GM19043 (cell line): ENCODE measurements around the gene PRKAG3.

ENCODE experiments used
- ATAC-seq: cut with Tn5 transposase; IDR thresholded peaks from one replicate; pipeline ENCODE4 v1.9.1; 2021; ENCODE audit warnings: low read depth; ENCODE audit not compliant: unreplicated experiment

Gene PRKAG3

DNA sequence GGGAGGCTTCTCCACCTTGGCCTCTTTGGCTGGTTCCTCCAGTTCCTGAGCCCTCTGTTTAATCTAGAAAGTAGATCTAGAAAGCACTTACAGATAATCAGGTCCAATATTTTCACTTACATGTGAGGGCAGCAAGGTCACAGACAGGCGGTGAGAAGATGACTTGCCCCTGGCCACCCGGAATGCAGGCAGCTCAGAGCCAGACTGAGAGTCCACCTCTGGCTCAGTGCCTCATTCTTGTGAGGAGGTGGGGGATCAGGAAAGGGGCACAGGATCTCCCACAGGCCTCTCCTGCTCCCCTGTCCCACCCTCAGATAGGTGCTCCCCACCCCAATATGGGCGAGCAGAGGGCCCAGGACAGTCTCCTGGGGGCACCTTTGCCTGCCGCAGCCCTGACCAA is 33.8 kb upstream of the PRKAG3 start:
- no peak for ATAC-seq

DNA sequence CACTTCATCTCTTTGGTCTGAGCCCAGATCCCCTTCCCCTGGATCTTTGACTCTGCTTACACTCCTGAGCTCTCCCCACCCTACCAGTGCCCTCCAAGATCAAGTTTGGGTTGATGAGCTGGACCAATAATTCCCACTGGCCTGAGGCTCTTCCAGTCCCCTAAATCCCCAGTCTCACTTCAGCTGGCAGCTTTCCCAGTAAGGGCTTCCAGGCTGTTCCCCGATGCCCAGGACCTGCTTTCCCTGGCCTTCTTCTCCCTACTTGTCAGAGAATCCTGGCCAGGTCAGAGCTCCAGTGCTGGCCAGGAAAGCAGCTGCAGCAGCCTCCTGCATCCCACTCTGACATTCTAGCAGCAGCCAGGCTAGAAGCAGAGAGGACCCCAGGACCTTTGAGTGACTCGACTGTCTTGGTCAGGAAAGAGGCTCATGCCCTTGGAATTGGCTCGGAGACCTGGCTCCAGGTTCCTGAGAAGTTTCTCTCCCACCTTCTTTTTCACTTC is 31.5 kb upstream of the PRKAG3 start:
- ATAC-seq: no peak

DNA sequence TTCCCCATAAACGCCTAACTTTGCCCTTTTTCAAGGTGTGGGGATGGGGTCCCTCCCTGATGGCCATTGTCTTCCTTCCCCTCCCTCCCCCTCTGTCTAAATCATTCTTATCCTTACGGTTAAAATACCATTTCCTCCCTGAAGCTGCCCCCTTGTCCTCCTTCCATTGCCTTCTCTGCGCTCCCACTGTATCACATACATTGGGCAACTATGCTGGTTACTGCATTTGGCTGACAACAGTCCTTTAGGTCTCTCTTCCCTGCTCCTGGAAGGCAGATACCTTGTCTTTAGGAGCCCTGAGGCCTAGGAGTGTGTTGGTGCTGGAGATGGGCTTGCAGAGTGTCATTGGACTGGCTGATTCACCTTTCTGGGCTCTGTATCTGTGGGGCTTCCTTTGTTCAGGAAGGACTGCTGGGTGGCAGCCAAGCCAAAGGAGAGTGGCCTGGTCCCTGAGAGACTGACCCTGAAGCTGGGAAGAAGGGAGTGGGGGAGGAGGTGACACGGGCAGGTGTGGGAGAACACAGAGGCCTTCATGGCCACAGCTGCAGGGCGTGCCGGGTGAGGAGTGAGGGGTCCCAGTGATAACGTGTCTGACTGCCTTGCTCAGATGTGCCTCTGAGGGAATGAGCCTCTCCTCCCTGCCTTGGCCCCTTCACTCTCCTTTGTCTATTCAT is 30.2 kb upstream of the PRKAG3 start:
- no peak for ATAC-seq

DNA sequence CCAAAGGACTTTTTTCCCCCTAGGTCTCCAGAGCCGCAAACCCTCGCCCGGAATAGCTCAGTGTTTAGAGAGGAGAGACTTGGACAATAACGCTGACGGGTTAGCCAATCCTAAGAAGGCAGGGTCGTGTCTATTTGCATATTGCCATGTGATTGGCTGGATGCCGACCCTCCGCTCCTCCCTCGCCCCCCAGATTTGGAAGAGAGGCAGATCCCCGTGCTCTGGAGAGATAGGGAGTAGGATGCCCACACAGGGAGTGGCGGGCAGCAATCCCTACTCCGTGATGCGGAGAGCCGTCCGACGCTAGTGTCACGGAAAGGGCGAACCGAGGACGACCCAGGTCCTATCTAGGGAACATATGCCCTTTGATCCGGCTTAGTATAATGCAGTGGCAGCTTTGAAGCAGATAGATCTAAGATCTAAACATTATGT is 29.4 kb upstream of the PRKAG3 start:
- no peak for ATAC-seq

DNA sequence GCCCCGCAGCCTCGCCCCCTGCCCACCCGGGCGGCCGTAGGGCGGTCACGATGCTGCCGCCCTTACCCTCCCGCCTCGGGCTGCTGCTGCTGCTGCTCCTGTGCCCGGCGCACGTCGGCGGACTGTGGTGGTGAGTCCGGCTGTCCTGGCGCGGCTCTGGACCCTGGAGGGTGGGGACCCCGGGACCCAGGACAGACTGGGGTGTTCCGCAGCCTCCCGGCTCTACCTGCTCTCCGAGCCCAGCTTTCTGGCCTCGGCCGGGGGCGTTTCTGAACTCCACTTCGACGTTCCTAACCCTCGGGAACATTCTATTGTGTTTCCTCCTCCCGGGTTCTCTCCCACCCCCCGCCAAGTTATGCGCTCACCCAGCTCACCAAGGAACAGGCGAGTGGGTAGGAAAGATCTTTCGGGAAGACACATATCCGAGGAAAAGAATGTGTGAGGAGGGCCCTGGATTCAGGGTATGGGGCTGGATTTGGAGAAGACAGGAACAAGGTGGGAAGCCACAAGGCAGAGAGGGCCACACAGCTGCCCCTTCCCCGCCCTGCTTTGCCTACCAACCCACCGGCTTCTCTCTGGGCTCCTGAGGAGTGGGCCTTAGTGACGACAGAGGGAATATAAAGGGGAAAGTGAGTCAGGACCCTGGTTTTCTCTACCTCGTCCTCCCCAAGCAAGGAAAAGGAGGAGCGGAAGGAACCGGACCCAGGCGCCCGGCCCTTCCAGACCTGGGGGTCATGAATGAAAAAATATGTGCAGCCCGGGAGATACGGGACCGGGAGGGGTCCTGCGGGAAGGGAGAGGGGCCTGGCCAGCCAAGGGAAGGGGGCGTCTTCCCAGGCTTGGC is 28.6 kb upstream of the PRKAG3 start:
- no peak for ATAC-seq

DNA sequence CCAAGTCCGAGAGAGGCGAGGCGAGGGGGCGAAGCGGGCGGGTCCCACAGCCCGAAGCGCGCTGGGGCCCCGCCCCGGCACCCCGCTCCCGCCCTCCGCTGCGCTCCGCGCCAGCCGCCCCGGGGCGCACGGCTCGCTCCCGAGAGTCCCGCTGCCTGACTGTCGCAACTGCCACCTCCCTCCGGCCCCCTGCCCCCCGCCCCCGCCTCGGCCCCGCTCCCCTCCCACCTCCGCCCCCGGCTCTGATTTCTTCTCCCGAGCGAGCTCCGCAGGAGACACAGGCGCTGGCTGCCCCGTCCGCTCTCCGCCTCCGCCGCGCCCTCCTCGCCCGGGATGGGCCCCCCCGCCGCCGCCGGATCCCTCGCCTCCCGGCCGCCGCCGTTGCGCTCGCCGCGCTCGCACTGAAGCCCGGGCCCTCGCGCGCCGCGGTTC is 28.0 kb upstream of the PRKAG3 start, which contains the start of gene WNT6:
TSS of gene WNT6 (plus strand) at position 250 of the 432 bp plus-strand sequence. CDS start 233 bp downstream, outside the sequence.
- no peak for ATAC-seq

DNA sequence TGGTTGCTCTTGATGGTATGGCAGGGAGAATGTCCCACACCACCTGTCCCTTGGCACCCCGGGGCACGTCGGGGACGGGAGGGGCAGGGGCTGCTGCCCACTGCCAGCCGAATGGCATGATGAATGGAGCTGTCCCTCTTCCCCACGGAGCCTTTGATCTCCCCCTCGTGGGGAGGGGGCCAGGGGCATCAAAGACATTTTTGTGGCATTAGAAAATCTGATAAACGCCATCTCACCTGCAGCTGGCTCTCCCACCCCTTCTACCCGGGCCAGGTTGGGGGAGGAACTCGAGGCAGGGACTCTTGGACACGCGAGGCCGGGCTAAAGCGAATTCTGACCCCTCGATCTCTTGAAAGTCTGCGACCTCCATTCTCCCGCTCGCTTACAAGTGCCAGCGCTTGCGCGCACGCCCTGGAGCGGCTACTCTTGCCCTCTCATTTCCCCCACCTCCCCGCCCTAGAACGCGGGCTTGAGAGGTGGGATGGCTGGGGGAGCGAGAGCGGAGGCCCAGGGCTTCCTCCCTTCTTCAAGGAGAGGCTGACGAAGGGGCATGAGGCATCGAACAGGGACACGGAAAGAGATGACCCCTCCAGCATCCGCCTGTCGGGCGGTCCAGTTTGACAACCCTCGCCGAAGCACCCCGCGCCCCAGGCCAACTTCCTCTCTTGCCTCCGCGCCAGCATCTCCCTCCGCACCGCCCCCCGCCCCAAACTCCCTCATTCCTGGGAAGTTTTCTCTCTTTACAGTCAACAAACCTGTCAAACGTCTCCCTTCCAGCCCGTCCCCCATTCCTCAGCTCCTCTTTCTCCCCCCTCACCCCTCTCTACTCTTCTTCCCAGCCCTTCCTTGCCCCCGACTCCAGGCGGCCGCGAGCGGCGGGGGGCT is 27.3 kb upstream of the PRKAG3 start:
- ATAC-seq: no peak

DNA sequence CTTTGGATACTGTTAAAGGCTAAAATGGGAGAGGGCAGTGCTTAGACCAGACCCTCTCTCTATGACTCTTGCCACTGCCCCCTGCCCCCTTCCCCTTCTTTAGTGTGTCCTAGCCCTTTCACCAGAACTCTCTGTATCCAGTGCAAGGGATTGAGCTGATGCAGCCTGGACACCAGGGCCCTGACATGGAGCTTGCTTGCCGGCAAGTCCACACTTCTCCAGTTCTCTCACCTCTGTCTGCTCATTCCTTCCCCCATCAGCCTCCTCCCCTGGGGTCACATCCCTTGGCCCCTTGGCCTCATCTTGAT is 26.5 kb upstream of the PRKAG3 start:
- ATAC-seq: no peak

DNA sequence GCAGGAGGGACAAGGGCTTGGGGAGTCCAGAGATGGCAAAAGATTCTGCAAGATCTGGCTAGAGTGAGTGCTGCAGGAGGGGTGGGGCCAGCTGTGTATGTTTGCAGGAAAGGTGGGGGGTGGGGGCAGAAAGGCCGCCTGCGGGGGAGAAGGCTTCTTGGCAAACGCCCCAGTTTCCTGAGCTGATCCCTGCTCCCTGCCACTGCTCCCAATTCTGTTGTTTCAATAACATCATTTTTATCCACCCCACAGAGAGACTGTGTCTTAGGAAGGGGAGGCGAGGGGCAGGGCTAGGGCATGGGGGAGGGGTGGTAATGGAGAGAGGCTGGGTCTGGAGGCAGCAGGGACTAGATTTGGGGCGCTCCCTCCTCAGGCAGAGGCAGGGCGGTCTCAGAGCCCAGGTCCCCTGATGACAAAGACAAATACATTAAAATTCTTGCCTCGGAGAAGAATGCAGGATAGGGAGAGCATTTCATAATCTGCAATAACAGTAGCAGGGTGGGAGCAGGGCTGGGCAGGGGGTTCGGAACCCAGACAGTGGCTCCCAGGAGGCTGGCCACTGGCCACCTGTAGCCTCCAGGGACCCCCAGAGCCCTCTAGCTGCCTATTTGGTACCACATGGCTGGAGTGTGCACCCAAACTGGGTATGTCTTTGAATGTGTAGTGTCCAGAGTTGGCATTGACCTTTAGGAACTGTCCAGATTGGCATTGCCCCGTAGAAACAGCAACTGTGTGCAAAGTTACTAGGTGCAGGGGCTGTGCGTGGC is 26.0 kb upstream of the PRKAG3 start:
- no peak for ATAC-seq

DNA sequence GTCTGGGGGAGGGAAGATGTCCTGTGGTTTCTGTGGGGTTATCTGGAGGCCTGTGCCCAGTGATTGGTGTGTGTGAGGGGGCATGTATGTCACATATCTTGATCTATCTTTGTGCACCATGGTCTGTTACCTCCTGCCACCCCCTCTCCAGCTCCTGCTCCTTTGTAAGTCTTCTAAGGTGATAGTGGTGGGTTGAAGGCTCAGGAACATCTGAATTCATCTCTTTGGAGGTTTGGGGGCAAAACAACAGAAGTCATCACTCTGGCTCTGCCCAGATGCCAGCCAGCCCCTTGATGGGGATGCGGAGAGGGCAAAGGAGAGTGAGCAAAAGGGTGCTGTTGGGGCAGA is 25.3 kb upstream of the PRKAG3 start:
- ATAC-seq: no peak

DNA sequence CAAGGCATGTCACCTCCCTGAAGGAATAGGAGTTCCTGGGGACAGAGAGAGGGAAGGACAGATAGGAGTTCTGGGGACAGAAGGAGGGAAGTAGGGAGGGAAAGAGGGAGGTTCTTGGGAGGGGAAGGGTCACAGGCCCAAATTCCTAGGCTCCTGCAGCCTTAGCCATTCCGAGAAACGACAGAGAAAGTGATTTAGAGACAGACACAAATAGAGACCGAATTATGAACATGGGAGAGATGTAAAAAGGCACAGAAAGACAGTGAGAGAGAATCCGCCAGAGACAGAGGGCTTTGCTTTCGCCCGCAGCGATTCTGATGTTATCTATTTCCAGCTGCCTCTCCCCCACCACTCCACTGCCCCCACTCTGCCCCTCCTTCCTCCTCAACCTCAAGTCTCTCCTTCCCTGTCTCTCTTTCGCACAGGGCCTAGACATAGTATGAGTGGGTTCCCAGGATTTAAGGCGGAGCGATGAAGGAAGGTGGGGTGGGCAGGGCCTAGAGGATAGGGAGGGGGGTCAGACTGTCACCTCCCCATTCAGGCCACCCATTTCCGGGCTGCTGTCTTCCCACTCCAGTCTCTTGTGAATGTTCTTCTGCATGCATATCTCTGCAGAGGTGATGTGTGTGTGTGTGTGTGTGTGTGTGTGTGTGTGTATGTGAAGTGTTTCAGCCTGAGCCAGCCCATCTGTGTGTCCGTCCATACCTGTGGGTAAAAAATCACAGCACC is 24.7 kb upstream of the PRKAG3 start:
- ATAC-seq: no peak

DNA sequence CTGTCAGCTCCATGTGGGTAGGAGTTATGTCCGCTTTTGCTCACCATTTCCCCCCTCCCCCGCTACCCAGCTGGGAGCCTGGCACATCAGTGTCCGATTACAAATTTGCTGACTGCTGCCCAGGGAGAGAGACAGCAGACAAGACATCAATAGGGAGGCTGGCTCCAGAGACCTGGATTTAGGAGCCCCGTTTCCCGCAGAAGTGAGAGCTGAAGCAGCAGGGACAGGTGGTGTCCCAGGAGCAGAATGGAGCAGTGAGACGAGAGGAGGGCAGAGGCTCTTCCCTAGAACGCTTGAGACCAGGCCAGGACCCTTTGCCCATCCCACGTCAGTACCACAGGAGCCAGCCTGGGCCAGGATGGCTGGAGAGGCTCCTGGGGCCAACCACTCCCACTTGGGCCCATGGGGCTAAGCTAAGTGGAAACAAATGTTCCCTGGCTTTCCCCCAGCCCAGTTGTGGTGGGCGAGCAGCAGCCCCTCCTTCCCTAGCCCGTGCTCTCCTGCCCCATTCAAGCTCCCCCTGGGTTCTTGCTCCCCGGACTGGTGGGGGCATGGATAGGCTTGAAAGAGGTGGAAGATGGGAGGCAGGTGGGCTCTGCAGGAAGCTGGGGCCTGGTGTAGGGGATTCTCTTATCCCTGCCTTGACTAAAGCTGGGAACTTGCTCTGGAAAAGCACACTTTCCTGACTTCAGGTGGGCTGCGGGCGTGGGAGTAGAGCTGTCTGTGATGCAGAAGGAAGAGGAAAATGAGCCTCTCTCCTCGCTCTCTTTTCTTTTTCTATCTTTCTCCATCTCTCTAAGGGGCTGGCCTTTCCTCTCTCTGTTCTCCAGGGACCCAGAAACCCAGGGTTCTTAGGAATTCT is 23.9 kb upstream of the PRKAG3 start:
- no peak for ATAC-seq

DNA sequence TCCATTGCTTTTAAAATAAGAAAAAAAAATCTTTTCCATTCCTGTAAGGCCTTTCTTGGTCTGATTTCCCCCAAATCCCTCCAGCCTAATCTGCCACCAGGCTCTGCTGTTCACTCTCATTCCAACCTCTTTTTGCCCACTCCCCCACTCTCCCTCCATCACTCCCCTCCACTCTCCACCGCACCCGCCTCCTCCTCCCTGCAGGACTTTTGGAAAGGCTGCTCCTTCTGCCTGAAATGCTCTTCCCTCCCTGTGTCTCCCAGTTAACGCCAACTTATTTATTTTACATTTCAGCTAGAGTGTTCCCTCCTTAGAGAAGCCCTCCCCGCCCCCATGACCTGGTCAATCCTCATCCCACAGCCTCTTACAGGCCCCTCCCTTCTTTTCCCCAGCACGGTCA is 23.3 kb upstream of the PRKAG3 start:
- ATAC-seq: no peak

DNA sequence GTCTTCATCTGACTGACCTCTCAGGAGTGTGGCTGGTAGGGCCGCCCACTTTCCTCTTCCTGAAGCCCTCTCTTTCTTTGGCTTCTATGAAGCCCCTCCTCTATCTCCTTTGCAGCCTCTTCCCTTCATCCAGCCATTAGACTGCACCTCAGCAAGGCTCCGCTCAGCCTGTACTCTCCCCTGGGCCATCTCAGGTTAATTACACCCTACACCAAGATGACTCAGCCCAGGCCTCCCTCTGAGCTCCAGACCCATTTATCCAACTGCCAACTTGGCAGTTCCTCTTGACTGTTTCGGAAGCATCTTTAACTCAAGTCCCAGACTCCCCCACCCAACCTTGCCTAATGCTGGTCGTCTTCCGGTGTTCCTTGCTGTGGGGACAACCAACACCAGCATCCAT is 22.2 kb upstream of the PRKAG3 start:
- ATAC-seq: no peak

DNA sequence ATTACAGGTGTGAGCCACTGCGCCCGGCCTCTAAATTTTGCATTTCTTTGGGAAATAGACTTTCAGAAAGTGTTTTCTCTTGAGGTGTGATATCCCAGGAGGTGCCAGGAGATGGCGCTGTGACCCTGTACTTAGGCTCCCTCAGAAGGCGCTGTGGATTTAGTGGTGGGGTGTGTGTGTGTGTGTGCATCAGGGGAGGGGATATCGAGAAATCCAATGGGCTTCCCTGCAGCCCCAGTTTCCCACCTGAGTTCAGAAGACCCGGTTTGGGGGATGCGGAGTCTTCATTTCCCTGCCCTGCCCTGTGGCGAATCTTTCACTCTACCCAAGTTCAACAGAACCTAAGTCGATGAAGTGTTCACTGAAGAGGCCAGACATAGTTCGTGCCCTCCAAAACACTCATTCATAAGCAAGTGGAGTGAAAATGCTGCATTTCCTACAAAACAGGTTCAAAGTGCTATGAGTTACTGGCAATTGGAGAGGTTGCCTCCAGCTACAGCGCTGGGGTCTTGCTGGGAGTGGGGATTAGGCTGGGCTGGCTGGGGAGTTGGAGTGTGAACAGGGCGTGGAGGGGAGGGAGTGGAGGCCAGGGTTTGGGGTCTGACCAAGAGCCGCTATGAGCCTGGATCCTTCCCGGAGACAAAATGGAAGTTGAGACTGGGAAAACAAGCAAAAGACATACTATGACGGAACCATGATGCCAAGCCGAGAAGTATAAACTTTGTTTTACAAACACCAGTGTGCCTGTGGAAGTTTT is 21.5 kb upstream of the PRKAG3 start:
- ATAC-seq: no peak

DNA sequence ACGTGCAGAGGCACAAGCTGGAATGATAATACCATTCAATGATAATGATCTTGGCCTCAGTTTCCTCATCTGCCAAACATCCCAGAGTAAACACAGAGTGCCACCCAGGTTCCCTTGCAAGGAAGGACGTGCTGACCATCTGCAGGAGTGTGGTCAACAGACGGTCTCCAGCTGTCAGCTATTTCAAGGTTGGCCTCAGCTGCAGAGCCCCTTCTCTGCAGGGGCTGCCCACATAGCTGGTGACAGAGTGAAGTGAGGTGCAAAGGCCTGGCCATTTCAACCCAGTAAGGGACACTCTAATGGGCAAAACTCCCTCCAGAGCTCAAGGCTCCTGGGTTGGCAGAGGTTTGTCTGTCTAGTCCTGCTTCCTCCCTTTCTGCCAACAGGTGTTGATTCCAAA is 19.7 kb upstream of the PRKAG3 start:
- ATAC-seq: no peak

DNA sequence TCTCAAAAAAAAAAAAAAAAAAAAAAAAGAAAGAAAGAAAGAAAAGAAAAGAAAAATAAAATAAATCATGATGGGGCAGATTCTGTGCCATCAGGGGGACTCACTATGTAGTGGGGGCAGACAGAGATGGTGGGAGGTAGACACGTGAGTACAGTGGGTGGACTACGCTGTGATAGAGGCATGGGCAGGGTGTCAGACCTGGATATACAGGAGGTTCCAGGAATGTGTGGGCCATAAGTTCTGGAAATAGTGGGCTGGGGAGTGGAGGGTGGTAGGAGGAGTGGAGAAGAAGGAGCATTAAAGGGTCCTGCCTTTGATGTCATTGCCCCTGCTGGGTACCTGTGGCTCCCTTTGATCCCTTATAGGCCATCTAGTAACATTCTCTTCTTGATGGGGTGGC is 19.2 kb upstream of the PRKAG3 start:
- ATAC-seq: no peak

DNA sequence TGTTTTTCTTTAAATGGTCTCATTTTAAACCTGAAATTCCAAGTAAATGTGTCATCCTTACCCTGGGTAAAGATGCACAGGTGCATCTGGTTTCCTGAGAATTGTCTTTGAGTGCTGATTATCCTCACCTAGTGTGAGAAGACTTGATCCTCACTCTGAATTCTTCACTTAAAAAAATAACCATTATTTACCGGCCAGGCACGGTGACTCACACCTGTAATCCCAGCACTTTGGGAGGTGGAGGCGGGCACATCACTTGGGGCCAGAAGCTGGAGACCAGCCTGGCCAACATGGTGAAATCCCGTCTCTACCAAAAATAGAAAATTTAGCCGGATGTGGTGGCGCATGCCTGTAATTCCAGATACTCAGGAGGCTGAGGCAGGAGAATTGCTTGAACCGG is 18.1 kb upstream of the PRKAG3 start:
- ATAC-seq: no peak
